ENCODE measurements around the gene RAD51C. TPM values are rescaled to one million over a fixed set of nuclear protein-coding genes. Genes with fewer than 3 reads are reported as not detected.
A peak's percentile ranks its signal among the peaks of the same experiment; 100 is the strongest.

RAD51C gene
- total RNA-seq, 3 donors from 2014 or later (not counting 1 experiment from before 2014, with no cell fraction given): 13.4 to 18.9 (median 17.1) TPM

DNA sequence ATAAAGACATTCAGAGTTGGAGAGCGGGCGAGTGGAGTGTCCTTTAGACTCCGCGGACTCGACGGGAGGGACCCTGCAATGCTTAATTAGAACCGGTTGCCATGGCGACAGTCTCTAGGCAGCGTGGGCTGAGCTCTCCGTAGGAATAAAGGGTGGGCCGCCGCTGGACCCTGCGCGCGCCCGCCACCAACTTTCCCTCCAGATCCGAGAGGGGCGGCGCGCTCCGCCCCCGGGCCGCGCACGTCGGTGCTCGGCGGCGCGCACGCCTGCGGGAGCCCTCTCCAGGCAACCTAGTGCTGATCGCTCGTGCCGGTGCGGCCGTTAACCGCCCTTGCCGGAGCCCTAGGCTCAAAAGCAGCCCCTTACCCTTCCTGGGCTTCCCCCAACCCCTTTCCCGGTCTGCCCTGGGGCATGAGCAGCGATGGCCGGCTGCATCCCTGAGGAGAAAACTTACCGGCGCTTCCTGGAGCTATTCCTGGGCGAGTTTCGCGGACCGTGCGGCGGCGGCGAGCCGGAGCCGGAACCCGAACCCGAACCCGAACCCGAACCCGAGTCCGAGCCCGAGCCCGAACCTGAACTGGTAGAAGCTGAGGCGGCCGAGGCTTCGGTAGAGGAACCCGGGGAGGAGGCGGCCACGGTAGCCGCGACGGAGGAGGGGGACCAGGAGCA, 63.3 kb downstream of the RAD51C start, which contains the start of gene PPM1E:
Gene PPM1E (plus strand): TSS at position 278 of the 669 bp plus-strand sequence.
- H3K4me1 Mint-ChIP-seq: peaks cover 7 to 11% of the 10 kb centered on the region in 2 donors
- intact Hi-C loops (cut with micrococcal nuclease): no loop called here
- H3K27ac Mint-ChIP-seq: no peak within 1 kb of the TSS
- Histone ChIP-seq H3K36me3 (ENCODE audit: control insufficient read depth, insufficient read depth, low read length) (no peaks in the 10 kb centered on the region), H3K27ac (ENCODE audit: low read length) (no peak within 1 kb of the TSS), H3K4me3 (ENCODE audit: low read length) (peak within 1 kb of the TSS; percentile 42), H3K27me3 (ENCODE audit: control insufficient read depth, insufficient read depth, low read length) (peaks cover 36% of the 10 kb centered on the region), H3K9me3 (ENCODE audit: control insufficient read depth, insufficient read depth, low read length) (no peaks in the 10 kb centered on the region), H3K4me1 (ENCODE audit: control insufficient read depth, insufficient read depth, low read length) (peaks cover 12% of the 10 kb centered on the region)
- no peaks in the 10 kb centered on the region for H3K9me3 Mint-ChIP-seq
- 2% methylated on average over 71 of the region's 71 CpGs for WGBS (ENCODE audit: insufficient coverage)
- TF ChIP-seq, protein P1, sequence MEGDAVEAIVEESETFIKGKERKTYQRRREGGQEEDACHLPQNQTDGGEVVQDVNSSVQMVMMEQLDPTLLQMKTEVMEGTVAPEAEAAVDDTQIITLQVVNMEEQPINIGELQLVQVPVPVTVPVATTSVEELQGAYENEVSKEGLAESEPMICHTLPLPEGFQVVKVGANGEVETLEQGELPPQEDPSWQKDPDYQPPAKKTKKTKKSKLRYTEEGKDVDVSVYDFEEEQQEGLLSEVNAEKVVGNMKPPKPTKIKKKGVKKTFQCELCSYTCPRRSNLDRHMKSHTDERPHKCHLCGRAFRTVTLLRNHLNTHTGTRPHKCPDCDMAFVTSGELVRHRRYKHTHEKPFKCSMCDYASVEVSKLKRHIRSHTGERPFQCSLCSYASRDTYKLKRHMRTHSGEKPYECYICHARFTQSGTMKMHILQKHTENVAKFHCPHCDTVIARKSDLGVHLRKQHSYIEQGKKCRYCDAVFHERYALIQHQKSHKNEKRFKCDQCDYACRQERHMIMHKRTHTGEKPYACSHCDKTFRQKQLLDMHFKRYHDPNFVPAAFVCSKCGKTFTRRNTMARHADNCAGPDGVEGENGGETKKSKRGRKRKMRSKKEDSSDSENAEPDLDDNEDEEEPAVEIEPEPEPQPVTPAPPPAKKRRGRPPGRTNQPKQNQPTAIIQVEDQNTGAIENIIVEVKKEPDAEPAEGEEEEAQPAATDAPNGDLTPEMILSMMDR (IDR thresholded peaks at IDR 0.05): no peak
- peak; percentile 68 to 86 (median 72) for ATAC-seq
- no peaks in the 10 kb centered on the region for H3K36me3 Mint-ChIP-seq
- peak; percentile 20 to 56 for DNase-seq
- peak within 1 kb of the TSS; percentile 94 for H3K4me3 Mint-ChIP-seq
- peaks cover 47 to 53% of the 10 kb centered on the region in 2 donors for H3K27me3 Mint-ChIP-seq (ENCODE audit: low read depth in 2 of 2)

DNA sequence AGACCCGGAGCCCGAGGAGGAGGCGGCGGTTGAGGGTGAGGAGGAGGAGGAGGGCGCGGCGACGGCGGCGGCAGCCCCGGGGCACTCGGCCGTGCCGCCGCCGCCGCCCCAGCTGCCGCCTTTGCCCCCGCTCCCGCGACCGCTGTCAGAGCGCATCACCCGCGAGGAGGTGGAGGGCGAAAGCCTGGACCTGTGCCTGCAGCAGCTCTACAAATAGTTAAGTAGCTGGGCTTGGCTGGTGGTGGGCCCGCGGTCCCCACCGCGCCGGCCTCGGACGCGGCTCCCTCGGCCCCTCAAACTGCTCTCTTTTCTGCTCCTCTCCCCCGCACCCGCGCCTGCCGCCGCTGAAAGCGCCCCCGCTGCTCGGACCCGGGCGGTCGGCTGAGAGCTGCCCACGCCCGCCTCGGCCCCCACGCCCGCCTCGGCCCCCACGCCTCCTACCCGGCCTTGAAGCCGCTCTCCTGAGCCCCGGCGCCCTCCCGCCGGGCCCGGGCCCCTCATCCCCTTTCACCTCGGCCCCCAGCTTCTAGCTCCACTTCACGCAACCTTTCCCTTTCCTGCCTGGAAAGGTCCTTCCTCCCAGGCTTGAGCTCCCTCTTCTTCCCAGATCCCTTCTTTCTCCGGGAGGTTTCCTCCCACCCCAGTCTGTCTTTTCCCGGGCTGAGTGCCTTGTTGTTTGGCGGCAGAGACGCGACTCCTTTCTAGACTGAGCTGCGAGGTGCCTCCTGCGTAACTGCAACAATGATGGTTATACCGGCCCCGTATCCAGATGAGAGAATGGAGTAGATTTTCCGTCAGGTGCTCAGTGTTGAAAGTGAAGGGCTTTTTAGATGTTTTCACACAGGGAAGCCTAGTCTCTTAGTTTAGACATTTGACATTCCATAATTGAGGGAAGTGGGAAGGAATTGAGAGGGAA, 64.1 kb downstream of the RAD51C start:
- peak overlapping the region; percentile 42 for H3K4me3 ChIP-seq (ENCODE audit: low read length)
- H3K27ac ChIP-seq (ENCODE audit: low read length): no peak overlapping the region
- H3K27ac Mint-ChIP-seq: no peak overlapping the region
- no peaks in the 10 kb centered on the region for H3K9me3 Mint-ChIP-seq
- H3K4me3 Mint-ChIP-seq: peak overlapping the region; percentile 94
- ATAC-seq: peak in 1 of 3 donors; percentile 30
- peaks cover 12% of the 10 kb centered on the region for H3K4me1 ChIP-seq (ENCODE audit: control insufficient read depth, insufficient read depth, low read length)
- no peaks in the 10 kb centered on the region for H3K36me3 ChIP-seq (ENCODE audit: control insufficient read depth, insufficient read depth, low read length)
- H3K4me1 Mint-ChIP-seq: peaks cover 7 to 11% of the 10 kb centered on the region in 2 donors
- WGBS (ENCODE audit: insufficient coverage): 1% methylated on average over 71 of the region's 72 CpGs
- DNase-seq: peak in 1 of 2 donors; percentile 24
- no peaks in the 10 kb centered on the region for H3K9me3 ChIP-seq (ENCODE audit: control insufficient read depth, insufficient read depth, low read length)
- H3K27me3 Mint-ChIP-seq (ENCODE audit: low read depth in 2 of 2): peaks cover 46 to 55% of the 10 kb centered on the region in 2 donors
- TF ChIP-seq, protein P1 (IDR thresholded peaks at IDR 0.05): no peak
- no peaks in the 10 kb centered on the region for H3K36me3 Mint-ChIP-seq
- intact Hi-C loops (cut with micrococcal nuclease): no loop called here
- H3K27me3 ChIP-seq (ENCODE audit: control insufficient read depth, insufficient read depth, low read length): peaks cover 38% of the 10 kb centered on the region

DNA sequence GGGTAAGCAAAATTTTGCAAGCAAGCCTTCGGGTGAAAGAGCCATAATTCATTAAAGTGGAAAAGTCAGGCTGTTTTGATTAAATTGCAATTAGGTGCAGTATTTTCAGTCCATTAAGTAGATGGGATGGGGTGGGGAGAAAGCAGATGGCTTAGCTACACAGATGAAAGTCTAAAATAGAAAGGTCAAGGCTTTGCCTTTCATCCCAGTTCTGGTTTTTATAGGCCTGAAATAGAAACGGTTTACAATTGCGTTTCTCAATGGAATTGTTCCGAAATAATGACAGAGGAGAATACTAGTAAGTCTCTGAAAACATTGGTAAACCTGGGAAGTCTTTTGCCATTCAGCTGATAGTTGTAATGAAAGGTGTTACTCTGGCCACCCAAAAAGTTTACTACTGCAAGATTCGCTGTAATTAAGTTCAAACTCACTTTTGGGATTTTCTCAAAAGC, 64.8 kb downstream of the RAD51C start:
- Mint-ChIP-seq H3K27ac (no peak overlapping the region), H3K4me1 (peaks cover 7 to 11% of the 10 kb centered on the region in 2 donors), H3K36me3 (no peaks in the 10 kb centered on the region), H3K4me3 (peak overlapping the region; percentile 94), H3K27me3 (ENCODE audit: low read depth in 2 of 2) (peaks cover 47 to 61% of the 10 kb centered on the region in 2 donors), H3K9me3 (no peaks in the 10 kb centered on the region)
- Histone ChIP-seq H3K36me3 (ENCODE audit: control insufficient read depth, insufficient read depth, low read length) (no peaks in the 10 kb centered on the region), H3K27ac (ENCODE audit: low read length) (no peak overlapping the region), H3K4me3 (ENCODE audit: low read length) (no peak overlapping the region), H3K27me3 (ENCODE audit: control insufficient read depth, insufficient read depth, low read length) (peaks cover 38% of the 10 kb centered on the region), H3K4me1 (ENCODE audit: control insufficient read depth, insufficient read depth, low read length) (peaks cover 12% of the 10 kb centered on the region), H3K9me3 (ENCODE audit: control insufficient read depth, insufficient read depth, low read length) (no peaks in the 10 kb centered on the region)
- DNase-seq (no peak), ATAC-seq (no peak)
- intact Hi-C loops (cut with micrococcal nuclease): no loop called here
- TF ChIP-seq, protein P1 (IDR thresholded peaks at IDR 0.05): no peak
- whole genome bisulfite sequencing (ENCODE audit: insufficient coverage): 64% methylated on average over 5 of the region's 5 CpGs

Data from natural killer cell (primary cell).